K562 (cell line): ENCODE results near the gene CHCHD10. TPM values are rescaled to one million over a fixed set of nuclear protein-coding genes. Genes with fewer than 3 reads are reported as not detected.

Experiments used
- HCFC1 ChIP-seq: IDR thresholded peaks from 2 replicates; pipeline ENCODE4 v1.6.1; 2012; ENCODE audit warnings: low read depth, low read length, improper control_type of control experiment
- HLTF ChIP-seq: fragments of 450-650 bp; IDR thresholded peaks from 2 replicates; pipeline ENCODE4 v1.6.1; 2016
- MXI1 ChIP-seq: IDR thresholded peaks from 2 replicates; pipeline ENCODE4 v1.6.1; 2011; ENCODE audit warnings: low read depth, mild to moderate bottlenecking, improper control_type of control experiment, low read length
- NCOA4 ChIP-seq: fragments of 450-650 bp; IDR thresholded peaks from 2 replicates; pipeline ENCODE4 v1.6.1; 2018; ENCODE audit warnings: mild to moderate bottlenecking; ENCODE audit not compliant: partially characterized antibody
- PHF21A ChIP-seq: fragments of 450-650 bp; IDR thresholded peaks from 2 replicates; pipeline ENCODE4 v1.6.1; 2017; ENCODE audit warnings: low read depth, borderline replicate concordance
- SIN3A ChIP-seq, 2 experiments: fragments of 150-350 bp in 1 of 2; IDR thresholded peaks; 2 replicates each; pipeline ENCODE4 v1.6.1; 2011 to 2016; ENCODE audit warnings: borderline replicate concordance in 2 of 2, low read depth in 2 of 2, low read length in 2 of 2, mild to moderate bottlenecking in 2 of 2, moderate library complexity in 2 of 2; ENCODE audit not compliant: control insufficient read depth in 1 of 2
- ZFP1 ChIP-seq: fragments of 450-650 bp; formaldehyde crosslinking; IDR thresholded peaks from 2 replicates; pipeline ENCODE4 v1.4.0; 2020; ENCODE audit warnings: mild to moderate bottlenecking, mixed read lengths
- ZKSCAN8 ChIP-seq: fragments of 200-800 bp; sonication (Bioruptor generic); IDR thresholded peaks from 2 replicates; pipeline ENCODE4 v1.6.1; 2016; ENCODE audit warnings: missing genetic modification characterization, missing compliant biosample characterization
- ZNF282 ChIP-seq: sonication (generic); formaldehyde crosslinking; IDR thresholded peaks from 2 replicates; pipeline ENCODE4 v1.8.1; 2023; ENCODE audit warnings: missing genetic modification reagents
- ZNF699 ChIP-seq: fragments of 250-450 bp; sonication (Bioruptor Pico); IDR thresholded peaks from 2 replicates; pipeline ENCODE4 v1.8.0; 2021; ENCODE audit warnings: mild to moderate bottlenecking, moderate library complexity; ENCODE audit not compliant: insufficient replicate concordance
- polyA plus RNA-seq, 8 experiments: library from polyadenylated mRNA; depleted of rRNA in 4 of 8; stranded (reverse) in 5 of 8; unstranded in 3 of 8; fragments of >200 nt; fragmentation: Nextera tagmentation in 2 of 8; fragmentation: Illumina TruSeq in 1 of 8; extraction: Ambion mirVana in 2 of 8; extraction: Trizol in 1 of 8; gene quantifications; 2 replicates each; pipeline versions ENCODE4 v1.2.1 to v1.2.3, GENCODE V29; 2011 to 2014; ENCODE audit warnings: inconsistent platforms in 1 of 8, missing spikeins in 1 of 8
- total RNA-seq, 7 experiments: library from RNA; depleted of rRNA in 6 of 7; stranded (reverse); fragments of >200 nt in 6 of 7; fragmentation: Illumina TruSeq in 2 of 7; extraction: Trizol in 2 of 7; gene quantifications; 2 replicates each; pipeline versions ENCODE4 v1.2.1 to v1.2.3, GENCODE V29; 2011 to 2021; ENCODE audit warnings: low replicate concordance in 1 of 7
- TF ChIP-seq, protein P1 (sequence below): fragments of 250-450 bp; sonication (Bioruptor Pico); IDR thresholded peaks from 2 replicates; pipeline ENCODE4 v1.8.0; 2022; ENCODE audit warnings: inconsistent platforms, mild to moderate bottlenecking, moderate library complexity, borderline replicate concordance
- TF ChIP-seq, protein P2 (sequence below): sonication (generic); formaldehyde crosslinking; IDR thresholded peaks from 2 replicates; pipeline ENCODE4 v1.8.0; 2022; ENCODE audit warnings: mild to moderate bottlenecking, missing genetic modification reagents
- TF ChIP-seq, protein P3 (sequence below): fragments of 450-650 bp; formaldehyde crosslinking; conservative IDR thresholded peaks from 2 replicates; pipeline ENCODE4 v1.4.0; 2022; ENCODE audit warnings: mild to moderate bottlenecking, missing genetic modification characterization
- TF ChIP-seq, protein P4 (sequence below), 2 experiments: fragments of 200-800 bp in 1 of 2; sonication (Bioruptor generic) in 1 of 2; sonication (generic) in 1 of 2; formaldehyde crosslinking in 1 of 2; IDR thresholded peaks in 1 of 2; conservative IDR thresholded peaks in 1 of 2; 2 replicates each; pipeline versions ENCODE4 v1.5.0 to v1.6.1; 2016 to 2020; ENCODE audit warnings: missing compliant biosample characterization in 1 of 2, missing genetic modification characterization in 1 of 2, missing genetic modification reagents in 1 of 2
- TF ChIP-seq, protein P5 (sequence below), 3 experiments: fragments of 200-800 bp in 1 of 3; fragments of 250-450 bp in 1 of 3; fragments of 450-650 bp in 1 of 3; sonication (Bioruptor Pico) in 1 of 3; sonication (Bioruptor generic) in 1 of 3; formaldehyde crosslinking in 1 of 3; IDR thresholded peaks; 2 replicates each; pipeline versions ENCODE4 v1.6.1 to v1.8.0; 2016 to 2022; ENCODE audit warnings: mild to moderate bottlenecking in 2 of 3, missing genetic modification characterization in 2 of 3, missing compliant biosample characterization in 1 of 3, moderate library complexity in 1 of 3

The CHCHD10 gene
- total and polyA plus RNA-seq, 9 of the 15 experiments (the other 6 are each of a cell fraction or from before 2014, with no cell fraction given) = 15.2 to 292 (median 102) TPM

DNA sequence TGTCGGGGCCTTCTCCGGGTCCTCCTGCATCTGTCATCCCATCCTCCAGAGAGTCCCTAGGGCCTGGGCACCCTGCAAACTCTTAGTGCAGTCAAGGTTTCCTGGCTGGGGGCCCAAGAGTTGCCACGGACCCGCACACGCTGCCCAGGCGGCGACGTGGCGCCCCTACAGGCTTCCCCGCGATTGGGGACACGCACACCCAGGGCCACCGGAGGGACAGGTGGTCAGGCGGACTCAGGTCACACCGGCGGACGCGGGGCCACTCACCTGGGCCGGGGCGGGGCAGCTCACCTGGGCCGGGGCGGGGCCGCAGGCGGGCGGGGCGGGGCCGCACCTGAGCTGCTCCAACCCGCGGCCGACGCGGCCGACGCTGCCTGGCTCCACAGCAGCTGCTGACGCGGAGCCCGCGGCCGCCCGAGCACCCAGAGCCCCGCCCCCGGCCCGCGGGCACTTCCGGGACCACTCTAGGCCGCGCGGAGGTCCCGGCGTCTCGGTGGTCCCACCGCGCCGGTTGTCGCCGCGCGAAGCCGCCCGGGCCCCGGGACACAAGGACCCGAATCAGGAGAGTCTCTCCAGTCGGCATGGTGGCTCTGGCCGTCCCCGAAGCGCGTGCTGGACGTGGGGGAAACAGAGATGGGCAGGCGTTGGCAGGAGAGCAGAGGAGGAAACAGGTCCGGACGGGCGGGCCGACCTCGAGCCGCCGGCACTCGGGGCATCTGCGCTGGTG is 16.9 kb downstream of the CHCHD10 start, which contains the start of gene ZNF70 (continued):
- TF ChIP-seq, protein P1, sequence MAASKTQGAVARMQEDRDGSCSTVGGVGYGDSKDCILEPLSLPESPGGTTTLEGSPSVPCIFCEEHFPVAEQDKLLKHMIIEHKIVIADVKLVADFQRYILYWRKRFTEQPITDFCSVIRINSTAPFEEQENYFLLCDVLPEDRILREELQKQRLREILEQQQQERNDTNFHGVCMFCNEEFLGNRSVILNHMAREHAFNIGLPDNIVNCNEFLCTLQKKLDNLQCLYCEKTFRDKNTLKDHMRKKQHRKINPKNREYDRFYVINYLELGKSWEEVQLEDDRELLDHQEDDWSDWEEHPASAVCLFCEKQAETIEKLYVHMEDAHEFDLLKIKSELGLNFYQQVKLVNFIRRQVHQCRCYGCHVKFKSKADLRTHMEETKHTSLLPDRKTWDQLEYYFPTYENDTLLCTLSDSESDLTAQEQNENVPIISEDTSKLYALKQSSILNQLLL (CRISPR knock-in tag) = no peak
- TF ChIP-seq ZNF699 (CRISPR knock-in tag) (no peak), ZKSCAN8 (CRISPR knock-in tag) (no peak), SIN3A (IDR thresholded peaks at IDR 0.05; ENCODE audit: borderline replicate concordance in 2 of 2, control insufficient read depth in 1 of 2, low read depth in 2 of 2, low read length in 2 of 2) (peak in 1 of 2 experiments; percentile 40; a peak in 1 of 4 replicates), ZNF282 (CRISPR knock-in tag) (no peak), ZFP1 (CRISPR knock-in tag) (no peak), MXI1 (no peak), PHF21A (no peak), NCOA4 (no peak), HCFC1 (peak; percentile 55), HLTF (no peak)
- TF ChIP-seq, protein P2, sequence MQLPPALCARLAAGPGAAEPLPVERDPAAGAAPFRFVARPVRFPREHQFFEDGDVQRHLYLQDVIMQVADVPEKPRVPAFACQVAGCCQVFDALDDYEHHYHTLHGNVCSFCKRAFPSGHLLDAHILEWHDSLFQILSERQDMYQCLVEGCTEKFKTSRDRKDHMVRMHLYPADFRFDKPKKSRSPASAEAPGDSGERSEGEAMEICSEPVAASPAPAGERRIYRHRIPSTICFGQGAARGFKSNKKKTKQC (CRISPR knock-in tag) = no peak; the same call in 1 of the 2 replicates
- TF ChIP-seq, protein P3, sequence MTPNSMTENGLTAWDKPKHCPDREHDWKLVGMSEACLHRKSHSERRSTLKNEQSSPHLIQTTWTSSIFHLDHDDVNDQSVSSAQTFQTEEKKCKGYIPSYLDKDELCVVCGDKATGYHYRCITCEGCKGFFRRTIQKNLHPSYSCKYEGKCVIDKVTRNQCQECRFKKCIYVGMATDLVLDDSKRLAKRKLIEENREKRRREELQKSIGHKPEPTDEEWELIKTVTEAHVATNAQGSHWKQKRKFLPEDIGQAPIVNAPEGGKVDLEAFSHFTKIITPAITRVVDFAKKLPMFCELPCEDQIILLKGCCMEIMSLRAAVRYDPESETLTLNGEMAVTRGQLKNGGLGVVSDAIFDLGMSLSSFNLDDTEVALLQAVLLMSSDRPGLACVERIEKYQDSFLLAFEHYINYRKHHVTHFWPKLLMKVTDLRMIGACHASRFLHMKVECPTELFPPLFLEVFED (CRISPR knock-in tag) = no peak
- TF ChIP-seq, protein P4, sequence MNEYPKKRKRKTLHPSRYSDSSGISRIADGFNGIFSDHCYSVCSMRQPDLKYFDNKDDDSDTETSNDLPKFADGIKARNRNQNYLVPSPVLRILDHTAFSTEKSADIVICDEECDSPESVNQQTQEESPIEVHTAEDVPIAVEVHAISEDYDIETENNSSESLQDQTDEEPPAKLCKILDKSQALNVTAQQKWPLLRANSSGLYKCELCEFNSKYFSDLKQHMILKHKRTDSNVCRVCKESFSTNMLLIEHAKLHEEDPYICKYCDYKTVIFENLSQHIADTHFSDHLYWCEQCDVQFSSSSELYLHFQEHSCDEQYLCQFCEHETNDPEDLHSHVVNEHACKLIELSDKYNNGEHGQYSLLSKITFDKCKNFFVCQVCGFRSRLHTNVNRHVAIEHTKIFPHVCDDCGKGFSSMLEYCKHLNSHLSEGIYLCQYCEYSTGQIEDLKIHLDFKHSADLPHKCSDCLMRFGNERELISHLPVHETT (CRISPR knock-in tag; conservative IDR thresholded peaks at IDR 0.05 in 1 of 2, IDR thresholded peaks at IDR 0.05 in 1 of 2) = peak in 1 of 2 experiments; percentile 95; a peak in 2 of 4 replicates
- TF ChIP-seq, protein P5, sequence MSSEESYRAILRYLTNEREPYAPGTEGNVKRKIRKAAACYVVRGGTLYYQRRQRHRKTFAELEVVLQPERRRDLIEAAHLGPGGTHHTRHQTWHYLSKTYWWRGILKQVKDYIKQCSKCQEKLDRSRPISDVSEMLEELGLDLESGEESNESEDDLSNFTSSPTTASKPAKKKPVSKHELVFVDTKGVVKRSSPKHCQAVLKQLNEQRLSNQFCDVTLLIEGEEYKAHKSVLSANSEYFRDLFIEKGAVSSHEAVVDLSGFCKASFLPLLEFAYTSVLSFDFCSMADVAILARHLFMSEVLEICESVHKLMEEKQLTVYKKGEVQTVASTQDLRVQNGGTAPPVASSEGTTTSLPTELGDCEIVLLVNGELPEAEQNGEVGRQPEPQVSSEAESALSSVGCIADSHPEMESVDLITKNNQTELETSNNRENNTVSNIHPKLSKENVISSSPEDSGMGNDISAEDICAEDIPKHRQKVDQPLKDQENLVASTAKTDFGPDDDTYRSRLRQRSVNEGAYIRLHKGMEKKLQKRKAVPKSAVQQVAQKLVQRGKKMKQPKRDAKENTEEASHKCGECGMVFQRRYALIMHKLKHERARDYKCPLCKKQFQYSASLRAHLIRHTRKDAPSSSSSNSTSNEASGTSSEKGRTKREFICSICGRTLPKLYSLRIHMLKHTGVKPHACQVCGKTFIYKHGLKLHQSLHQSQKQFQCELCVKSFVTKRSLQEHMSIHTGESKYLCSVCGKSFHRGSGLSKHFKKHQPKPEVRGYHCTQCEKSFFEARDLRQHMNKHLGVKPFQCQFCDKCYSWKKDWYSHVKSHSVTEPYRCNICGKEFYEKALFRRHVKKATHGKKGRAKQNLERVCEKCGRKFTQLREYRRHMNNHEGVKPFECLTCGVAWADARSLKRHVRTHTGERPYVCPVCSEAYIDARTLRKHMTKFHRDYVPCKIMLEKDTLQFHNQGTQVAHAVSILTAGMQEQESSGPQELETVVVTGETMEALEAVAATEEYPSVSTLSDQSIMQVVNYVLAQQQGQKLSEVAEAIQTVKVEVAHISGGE (CRISPR knock-in tag; IDR thresholded peaks at IDR 0.05) = peak in 1 of 3 experiments; percentile 66; a peak in 2 of 6 replicates
